CD4-positive, alpha-beta T cell treated with Interleukin-4 for 1 hour (primary cell): Measurements from ENCODE around the gene DIPK1A.

Source experiments
- DNase-seq, 2 donors: peaks; one replicate each; pipeline ENCODE4 v3.0.0-alpha.2; 2020 to 2022

Gene DIPK1A

DNA sequence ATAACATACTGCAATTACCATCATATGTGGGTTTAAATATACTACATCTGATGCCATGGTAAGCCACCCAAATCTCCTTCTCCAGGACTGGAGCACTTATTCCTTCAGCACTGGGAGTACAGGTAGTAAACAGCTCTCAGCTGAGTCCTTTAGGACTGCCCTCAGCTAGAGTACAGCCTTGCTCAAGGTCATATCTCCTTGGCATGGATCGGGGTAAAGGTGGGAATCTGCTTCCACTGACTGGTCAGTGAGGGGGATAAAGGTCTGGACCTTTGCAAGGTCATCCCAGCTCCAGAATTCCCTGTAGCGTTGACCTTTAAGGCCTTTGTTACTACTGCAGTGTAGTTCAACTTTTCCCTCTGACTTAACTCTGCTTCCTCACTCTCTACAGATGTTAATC is 90.7 kb downstream of the DIPK1A start:
- DNase-seq, result no peak

DNA sequence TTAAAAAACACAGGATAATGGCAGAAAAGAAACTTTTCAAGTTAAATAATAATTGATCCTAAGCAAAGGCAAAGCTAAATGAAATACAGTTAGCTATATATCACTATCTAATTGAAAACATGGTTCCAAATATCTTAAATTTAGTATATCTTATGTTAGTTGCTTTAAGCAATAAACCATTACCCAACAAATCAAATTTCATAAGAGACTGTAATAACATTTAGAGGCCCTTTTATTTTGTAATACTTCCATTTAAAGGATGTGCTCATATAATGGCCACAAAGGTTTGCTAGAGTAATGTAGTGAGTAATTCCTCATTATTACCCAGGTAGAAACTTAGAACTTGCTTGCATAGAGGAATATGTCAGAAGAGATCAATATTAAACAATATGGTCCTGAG is 97.1 kb downstream of the DIPK1A start:
- no peak for DNase-seq

DNA sequence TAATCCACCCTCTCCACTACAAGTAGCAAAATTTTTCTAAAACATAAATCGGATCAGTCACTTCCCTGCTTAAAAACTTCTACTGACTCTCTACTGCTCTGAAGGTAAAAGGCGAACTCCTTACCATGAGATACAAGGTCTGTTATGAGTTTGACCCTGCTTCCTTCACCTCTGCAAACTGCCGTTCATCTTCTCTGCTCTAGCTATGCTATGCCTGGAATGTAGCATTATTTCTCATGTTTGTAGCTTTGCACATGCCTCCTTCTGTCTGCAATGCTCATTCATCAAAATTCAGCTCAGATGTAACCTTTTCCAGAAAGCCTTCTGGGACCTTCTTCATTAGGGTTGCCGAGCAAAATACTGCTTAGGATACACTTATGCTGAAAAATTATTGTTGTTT is 98.7 kb downstream of the DIPK1A start:
- DNase-seq, result no peak

DNA sequence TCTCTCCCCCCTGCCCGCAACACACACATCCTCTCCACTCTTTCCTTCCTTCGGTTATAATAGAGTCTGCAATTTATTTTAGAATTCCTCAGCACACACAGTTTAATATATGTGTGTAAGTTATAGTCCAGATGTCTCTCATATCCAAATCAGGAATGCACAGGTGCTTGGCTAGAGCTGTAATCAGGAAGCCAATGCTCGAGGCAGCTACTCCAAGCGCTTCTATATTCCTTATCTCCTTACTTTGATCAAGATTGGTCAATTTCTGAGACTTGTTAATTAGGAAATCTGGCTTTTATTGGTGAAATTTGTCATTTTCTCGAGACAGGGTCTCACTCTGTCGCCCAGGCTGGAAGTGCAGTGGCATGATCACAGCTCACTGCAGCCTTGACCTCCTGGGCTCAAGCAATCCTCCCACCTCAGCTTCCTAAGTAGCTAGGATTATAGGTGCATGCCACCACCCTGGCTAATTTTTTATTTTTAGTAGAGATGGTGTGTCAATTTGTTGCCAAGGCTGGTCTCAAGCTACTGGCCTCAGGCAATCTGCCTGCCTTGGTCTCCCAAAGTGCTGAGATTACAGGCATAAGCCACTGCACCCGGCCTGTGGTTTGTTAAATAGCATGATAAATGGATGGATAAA is 101.7 kb downstream of the DIPK1A start:
- DNase-seq, result no peak

DNA sequence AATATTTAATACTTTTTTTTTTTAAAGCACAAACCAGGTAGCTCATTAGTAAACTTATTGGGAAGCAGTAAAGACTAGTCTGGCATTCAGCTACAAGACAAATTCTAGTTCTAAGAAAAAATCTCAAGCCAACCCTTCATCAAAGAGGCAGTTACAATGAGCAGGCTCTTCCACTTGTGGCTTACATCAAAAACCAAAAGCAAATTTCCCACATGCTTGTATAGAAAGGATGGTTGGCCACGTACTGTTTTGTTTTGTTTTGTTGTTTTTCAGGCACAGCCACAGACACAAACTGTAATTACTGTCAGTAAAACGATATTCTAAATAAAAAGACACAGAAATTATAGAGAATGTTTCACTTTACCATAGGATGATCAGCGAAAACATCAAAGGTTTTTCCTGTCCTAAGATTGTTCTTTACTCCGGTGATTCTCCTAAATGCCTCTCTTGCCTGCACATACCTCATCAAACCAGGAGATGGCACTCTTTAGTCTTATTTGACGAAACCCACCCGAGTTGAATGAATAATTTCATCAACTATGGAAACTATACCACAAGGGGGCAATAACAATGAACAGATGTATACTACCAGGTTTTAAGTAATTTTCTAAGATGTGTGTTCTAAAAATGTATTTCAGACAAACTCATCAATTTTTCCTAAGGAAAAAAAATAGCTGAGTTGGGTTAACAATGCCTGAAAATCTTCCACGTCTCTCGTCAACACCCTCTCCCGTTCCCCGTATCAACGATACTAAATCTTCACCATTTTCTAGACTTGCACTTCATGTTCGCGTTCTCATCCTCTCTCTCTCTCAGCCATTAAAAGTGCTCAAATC is 102.5 kb downstream of the DIPK1A start:
- peak; percentile 66 to 90 for DNase-seq

DNA sequence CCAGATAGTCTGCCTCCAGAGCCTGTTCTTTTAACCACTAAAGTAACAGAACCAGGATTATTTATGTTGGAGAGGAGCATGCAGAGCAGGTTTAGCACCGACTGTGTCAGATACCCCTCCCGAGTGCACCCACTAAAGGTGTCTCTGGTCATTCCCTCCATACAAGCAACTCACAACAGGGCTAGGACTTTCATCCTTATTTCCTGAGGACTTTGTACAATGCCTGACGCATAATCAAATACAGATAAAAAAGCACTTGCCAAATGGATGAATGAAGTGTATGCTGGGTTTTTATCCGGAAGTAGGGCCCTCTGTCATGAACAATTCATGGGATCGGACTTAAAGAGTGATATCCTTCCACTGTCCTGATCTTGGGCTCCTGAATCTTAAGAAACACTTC is 103.4 kb downstream of the DIPK1A start:
- DNase-seq, result no peak

DNA sequence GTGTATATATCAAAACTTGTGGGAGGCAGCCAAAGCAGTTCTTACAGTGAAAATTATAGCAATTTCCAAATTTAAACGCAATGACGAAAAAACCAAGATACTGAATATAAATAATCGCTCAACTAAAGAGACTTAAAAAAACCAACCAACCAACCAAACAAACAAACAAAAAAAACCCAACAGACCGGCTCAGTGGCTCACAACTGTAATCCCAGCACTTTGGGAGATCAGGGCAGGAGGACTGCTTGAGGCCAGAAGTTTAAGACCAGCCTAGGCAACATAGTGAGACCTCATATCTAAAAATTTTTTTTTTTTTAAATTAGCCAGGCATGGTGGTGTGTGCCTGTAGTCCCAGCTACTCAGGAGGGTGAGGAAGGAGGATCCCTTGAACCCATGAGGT is 106.0 kb downstream of the DIPK1A start:
- DNase-seq, result no peak

DNA sequence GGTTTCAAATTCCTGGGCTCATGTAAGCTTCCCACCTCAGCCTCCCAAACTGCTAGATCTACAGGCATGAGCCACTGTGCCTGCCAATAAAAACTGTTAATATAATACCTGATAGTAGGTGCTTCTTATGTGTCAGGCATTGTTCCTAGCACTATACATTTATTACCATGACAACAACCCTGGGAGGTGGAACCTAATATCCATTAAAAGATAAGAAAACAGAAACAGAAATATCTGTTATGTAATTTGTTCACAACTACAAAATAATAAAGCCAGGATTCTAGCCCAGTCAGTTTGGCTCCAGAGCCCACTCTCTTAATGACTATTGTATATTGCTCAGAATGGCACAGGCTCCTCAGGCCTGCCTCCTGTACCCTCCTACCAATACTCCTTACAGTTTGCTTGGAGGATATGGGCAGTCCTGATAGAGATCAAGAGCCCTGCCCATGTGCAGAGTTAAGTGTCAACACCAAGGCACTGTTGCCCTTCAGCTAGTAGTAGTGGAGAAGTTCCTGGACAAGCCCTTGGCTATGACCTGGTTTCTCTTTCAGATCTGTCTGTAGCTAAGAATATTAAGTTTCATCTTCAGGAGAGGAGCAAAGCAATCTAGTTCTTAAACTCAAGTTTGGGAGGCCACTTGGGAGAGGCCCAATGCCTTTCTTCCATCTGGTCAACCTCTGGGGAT is 107.0 kb downstream of the DIPK1A start:
- DNase-seq, result no peak

DNA sequence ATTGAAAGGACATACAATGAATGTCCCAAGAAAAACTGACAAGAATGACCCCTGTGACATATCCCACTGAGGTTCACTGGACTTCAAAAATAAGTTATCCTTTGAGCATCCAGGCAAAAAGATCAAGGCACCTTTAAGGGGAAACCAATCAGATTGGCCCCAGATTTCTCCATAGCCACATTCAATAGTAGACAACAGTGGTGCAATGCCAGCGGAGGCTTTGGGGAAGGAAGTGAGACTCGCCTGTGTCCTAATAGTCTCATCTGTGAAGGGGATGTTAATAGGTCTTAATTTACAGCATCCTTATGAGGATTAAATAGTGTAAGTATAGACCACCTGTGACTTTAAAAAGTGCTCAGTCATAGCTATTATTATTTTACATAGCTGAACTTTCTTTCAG is 108.0 kb downstream of the DIPK1A start:
- peak in 1 of 2 donors; percentile 28 for DNase-seq

DNA sequence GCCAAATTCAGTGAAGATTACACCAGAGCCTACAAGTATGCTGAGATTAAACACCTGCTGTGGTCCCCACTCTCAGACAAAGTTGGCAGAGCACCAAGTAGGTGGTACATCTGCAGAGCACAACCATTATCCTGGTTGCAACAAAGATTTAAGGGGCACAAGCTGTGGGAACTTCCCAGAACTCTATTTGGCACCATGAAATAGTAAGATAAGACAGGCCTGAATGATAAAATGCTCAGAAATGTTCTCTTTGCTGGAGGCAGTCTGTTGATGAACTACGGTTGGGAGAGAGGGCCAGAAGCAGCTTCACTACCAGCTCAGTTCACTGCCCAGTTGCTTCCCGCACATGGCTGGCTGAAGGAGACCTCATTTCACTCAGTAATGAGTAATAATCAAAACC is 109.5 kb downstream of the DIPK1A start:
- DNase-seq, result no peak

DNA sequence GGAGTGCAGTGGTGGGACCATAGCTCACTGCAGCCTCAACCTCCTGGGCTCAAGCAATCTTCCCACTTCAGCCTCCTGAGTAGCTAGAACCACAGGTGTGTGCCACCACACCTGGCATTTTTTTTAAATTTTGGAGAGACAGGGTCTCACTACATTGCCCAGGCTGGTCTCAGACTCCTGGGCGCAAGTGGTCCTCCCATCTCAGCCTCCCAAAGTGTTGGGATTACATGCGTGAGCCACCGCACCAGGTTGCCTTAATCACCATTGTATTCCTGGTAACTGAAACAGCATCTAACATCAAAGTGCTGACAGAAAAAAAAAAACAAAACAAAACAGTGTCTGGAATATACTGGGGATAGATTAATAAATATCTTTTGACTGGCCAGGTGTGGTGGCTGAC is 111.2 kb downstream of the DIPK1A start:
- no peak for DNase-seq

DNA sequence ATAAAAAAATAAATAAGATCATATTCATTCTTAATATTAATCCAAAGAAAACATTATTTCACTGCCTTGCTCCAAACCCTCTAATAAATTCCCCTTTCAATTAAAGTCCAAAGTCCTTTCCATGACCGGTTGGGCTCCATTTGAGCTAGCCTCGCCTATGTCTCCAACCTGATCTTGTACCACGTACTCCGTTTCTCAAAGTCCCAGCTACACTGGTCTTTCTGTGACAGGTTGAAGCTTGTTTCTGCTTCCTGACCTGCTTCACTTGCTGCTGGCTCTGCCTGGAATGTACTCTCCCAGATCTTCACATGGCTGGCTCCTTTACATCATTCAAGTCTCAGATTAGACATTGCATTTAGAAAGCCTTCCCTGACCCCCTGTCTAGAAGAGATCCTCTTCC is 113.1 kb downstream of the DIPK1A start:
- no peak for DNase-seq

DNA sequence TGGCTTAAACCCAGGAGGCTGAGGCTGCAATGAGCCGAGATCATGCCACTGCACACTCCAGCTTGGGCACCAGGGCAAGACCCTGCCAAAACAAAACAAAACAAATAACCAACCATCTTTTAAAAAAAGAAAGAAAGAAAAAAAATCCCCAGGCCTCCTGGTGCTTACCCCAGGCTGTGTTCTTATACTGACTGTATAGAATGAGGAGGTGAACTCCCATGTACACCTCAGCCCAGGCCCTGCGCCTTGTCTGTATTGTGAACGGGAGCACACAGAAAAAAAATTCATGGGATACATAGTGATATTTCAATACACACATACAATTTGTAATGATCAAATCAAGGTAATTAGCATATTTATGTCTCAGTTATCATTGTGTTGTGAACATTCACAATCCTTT is 115.4 kb downstream of the DIPK1A start:
- DNase-seq, result no peak

DNA sequence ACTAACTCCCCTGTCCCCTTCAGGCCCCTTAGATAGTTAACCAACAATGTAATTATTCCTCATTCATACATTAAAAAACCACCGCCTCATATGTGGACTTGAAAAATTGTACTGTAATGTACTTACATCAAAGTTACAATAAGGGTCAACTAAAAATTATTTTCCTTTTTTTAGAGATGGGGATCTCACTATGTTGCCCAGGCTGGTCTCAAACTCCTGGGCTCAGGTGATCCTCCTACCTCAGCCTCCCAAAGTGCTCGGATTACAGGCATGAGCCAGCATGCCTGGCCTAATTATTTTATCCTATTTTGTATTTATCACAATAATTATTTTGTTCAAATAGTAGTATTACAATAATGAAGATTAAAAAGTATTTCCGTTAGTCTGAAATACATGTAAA is 116.8 kb downstream of the DIPK1A start:
- DNase-seq, result no peak

DNA sequence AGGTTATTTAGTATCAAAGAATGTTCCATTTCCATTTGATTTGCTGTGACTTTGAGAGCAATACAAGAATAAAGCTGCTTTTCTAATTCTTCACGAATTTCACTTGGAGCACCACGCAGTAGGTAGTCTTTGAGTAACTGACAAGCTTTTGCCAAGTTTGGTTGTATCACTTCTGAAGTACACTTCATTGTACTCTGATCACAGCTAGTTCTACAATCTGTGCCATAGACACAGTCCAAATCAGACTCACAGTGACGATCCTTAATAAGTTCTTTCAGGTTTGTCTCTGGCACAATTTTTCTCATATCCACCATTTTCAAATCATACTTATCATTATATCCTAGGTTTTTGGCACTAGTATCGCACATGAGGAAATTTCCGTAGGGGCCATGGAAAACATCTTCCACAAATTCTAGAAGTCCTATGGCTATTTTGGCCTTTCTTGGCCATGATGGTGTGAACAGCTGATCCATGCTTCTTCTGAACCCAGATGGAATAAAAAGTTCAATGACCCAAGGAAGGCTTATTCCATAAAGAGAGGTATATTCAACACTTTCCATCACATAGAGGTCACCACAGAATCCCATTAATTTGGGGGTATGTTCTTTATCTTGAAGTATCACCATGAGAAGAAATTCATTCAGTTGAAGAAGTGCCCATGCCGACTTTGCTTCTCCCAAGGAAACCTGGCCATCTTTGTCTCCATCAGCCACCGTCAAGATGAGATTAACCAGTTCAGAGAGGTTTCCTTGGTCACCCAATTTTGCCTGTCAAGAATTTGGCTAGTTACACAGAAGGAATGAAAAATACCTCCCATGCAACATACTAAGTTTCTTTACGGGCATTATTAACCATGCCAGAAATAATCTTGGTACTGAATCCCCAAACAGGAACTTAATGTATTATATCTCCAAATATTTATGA is 117.6 kb downstream of the DIPK1A start:
- DNase-seq, result no peak

DNA sequence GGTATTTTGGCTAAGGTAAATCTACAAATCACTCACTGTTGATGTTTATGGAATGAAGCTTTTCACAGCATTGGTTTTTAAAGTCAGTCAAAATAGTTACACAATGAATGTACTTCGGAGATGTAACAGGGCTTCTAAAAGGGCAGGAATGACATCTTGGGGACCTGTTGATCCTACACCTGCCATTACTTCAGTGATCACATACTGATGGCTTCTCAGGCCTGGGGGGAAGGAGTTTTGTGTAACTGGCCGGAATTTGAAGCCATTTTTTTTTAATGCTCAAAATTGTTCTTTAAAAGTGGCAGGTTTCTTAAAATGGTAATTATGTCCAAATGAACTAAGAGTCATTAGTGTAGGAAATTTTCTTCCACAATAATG is 118.2 kb downstream of the DIPK1A start:
- no peak for DNase-seq

DNA sequence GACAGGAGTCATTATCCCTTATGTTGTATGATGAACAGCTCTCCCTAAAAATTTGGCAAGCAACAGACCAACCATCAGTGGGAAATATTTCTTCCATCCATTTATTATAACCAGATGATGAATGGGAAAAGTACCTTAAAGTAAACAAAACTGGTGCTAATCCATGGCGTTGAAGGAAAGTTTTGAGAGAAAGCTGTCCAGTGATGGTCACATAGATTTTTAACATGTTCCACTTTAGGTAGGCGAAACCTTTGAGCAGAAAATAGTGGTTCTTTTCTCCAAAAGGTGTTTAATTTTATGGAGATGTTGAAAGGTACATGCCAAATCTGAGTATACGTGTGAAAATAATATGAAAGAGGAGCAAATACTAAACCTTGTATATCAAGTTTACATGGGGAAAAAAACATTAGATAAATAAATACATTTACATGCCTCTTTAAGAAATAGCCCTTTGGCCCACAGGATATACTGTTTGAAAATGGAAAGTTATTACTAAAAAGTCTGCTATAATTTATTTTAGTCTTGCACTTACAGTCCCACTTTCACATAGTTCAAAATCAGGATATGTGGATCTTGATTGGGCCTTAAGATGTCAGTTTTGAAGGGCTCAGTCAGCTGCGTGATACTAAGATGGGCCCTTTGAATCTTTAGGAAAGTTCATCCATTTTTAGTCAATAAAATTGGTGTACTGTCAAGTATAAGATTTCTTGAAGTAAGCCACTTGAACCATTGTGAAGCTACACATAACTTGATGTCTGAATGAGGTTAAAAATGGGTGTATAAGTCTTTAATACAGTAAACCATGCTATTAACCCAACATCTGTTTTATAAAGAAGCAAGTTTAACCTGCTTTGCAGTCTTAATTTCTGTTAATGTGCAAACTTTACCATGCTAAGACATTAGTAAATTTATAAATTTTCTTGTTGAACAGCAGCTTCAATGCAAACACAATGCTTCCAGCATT is 118.9 kb downstream of the DIPK1A start:
- DNase-seq, result no peak

DNA sequence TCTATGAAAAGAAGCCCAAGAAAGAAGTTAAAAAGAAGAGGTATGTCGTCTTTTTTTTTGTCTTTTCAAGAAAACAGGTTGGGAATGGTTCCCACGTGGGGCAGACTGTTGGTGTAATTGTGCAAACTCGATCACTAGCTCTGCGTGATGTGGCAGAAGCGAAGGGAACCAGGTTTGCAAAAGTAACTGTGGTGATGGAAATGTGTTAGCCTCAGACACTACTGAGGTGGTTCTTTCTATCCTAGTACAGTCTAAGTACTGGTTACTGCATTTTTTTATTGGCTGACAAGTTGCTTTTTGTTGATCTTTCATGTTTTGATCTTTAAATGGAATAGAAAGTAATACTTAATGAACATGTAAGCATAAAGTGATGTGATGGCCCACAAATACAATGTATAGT is 120.7 kb downstream of the DIPK1A start:
- no peak for DNase-seq

DNA sequence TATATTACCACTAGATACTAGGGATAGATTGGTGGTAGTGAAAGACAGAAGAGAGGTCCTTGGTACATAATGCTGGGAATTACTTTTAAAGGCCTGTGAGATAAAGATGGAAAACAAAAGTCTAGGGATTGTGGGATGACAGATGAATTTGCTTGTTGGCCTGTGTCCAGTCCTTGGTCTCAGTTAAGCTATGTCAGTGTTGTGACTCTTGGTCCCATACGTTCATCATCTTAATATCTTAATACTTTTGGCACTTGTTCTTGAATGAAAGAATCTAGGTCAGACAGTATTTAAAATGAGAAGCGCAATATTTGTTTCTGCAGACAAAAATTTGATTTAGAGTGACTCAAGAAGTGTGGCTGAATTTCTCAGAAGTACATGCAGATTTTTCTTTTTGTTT is 121.8 kb downstream of the DIPK1A start:
- DNase-seq, result no peak

DNA sequence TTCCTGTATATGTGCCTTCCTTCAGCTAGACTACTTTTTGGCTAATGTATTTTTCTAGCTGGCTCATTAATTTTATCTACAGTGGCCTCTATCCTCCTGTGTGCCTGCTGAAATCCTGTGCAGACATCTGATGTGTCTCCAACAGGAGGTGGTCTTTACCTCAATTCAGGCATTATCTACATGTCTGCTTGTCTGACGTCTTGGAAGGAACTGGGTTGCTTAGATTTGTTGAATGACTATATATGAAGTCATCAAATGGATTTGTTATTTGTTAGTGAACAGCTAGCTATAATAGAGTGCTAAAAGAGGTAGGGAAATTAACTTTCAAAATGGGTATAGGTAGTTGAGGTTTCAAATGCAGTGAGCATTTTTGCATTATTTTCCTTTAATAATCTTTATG is 122.7 kb downstream of the DIPK1A start:
- DNase-seq, result no peak

DNA sequence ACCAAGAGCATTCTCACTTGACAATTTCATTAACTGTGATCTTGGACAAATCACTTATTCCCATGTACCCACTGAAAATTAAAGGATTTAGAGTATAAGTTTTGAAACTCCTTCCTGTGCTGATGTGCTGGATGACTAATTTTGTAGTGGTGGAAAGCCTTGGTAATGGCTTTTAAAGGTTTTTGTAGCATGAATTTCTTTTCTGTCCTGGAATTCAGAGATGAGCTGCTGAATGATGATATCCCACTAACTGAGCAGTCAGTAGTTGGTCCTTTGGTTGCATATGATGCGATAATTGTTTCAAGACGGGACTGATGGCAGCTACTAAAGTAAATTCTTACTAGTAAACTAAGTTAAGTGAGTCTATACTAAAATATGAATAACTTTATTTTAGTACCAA is 124.2 kb downstream of the DIPK1A start:
- DNase-seq, result no peak

DNA sequence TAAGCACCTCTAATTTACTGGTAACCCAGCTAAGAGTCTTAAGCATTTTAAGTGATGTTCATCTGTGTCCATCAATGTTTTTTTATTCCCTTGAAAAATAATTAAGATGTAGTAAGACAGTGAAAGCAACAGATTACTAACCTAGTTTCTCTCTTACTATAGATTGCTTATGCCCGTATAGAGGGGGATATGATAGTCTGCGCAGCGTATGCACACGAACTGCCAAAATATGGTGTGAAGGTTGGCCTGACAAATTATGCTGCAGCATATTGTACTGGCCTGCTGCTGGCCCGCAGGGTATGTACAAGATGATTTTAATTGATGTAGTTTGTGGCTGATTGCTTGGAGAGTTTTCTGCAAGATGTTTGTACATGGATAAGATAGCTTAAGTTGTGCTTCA is 126.6 kb downstream of the DIPK1A start:
- DNase-seq, result no peak
